Measurements from ENCODE around the gene EAPP. TPM values are rescaled to one million over a fixed set of nuclear protein-coding genes. Genes with fewer than 3 reads are reported as not detected.

EAPP gene
- total and polyA plus RNA-seq, 2 of the 4 experiments (the other 2 are of a cell fraction): 29.9 to 32.3 TPM

GRCh38 chr14:34569750-34570149, 30.2 kb upstream of the EAPP start:
- H2BK20ac ChIP-seq (ENCODE audit: low read depth, low read length): no peak overlapping the region
- H3K14ac ChIP-seq (replicated peaks; ENCODE audit: low read depth, low read length): no peak overlapping the region
- H4K5ac ChIP-seq (ENCODE audit: low read depth, low read length): no peak overlapping the region
- DNase-seq: peak; percentile 56
- H3K4me1 ChIP-seq (ENCODE audit: control insufficient read depth, insufficient read depth, low read length): no peaks in the 10 kb centered on the region
- in situ Hi-C loops (cut with MboI; ENCODE audit: low sequenced_read_pairs): no loop called here
- TF ChIP-seq RAD21 (IDR thresholded peaks at IDR 0.05; ENCODE audit: low read length): no peak
- no peak for TF ChIP-seq MXI1 (IDR thresholded peaks at IDR 0.05; ENCODE audit: borderline replicate concordance, low read depth, low read length)
- TF ChIP-seq RFX5 (IDR thresholded peaks at IDR 0.05; ENCODE audit: low read depth, low read length): no peak
- no peak for TF ChIP-seq FOS (IDR thresholded peaks at IDR 0.05; ENCODE audit: low read depth, low read length)
- no peak for TF ChIP-seq MAZ (IDR thresholded peaks at IDR 0.05; ENCODE audit: borderline replicate concordance, low read depth, low read length)
- WGBS, 2 experiments (ENCODE audit: extremely low coverage in 2 of 2, insufficient read length in 1 of 2): no CpG with 5 or more reads among the region's 4 CpGs
- no peak overlapping the region for H3K4me3 ChIP-seq (ENCODE audit: insufficient read depth, low read depth, low read length)
- peaks cover 5 to 14% of the 10 kb centered on the region in 2 experiments; a peak in 3 of 4 replicates for H3K79me1 ChIP-seq (ENCODE audit: low read depth in 1 of 2, low read length in 2 of 2)
- POLR2A ChIA-PET (ENCODE audit: unreplicated experiment): no interaction called here
- H3K27ac ChIP-seq (ENCODE audit: insufficient read depth, low read length): no peak overlapping the region
- no peaks in the 10 kb centered on the region; the same call in 1 of the 2 replicates for H4K20me1 ChIP-seq (ENCODE audit: insufficient read depth, low read length)
- no peak overlapping the region for H2BK5ac ChIP-seq (ENCODE audit: low read depth, low read length, poor library complexity, severe bottlenecking)
- dilution Hi-C loops (cut with HindIII; ENCODE audit: low sequenced_read_pairs, unreplicated experiment): no loop called here
- no peak overlapping the region for H3K23ac ChIP-seq (ENCODE audit: low read depth, low read length)
- H3K18ac ChIP-seq (ENCODE audit: low read depth, low read length): no peak overlapping the region
- no peak overlapping the region for H2AK9ac ChIP-seq (replicated peaks; ENCODE audit: low read depth, low read length, poor library complexity)
- H4K8ac ChIP-seq (ENCODE audit: low read depth in 2 of 2, low read length in 2 of 2): no peak overlapping the region
- H3K9ac ChIP-seq (ENCODE audit: low read depth, low read length): no peak overlapping the region
- BruUV-seq (replicated peaks): no TSS peak
- no peak overlapping the region for H3K4ac ChIP-seq (ENCODE audit: low read depth, low read length)
- CTCF ChIA-PET: no interaction called here
- ATAC-seq (ENCODE audit: low read depth): peak; percentile 29; the same call in 1 of the 2 replicates
- H3K4me2 ChIP-seq (ENCODE audit: low read depth, low read length): no peak overlapping the region
- no peaks in the 10 kb centered on the region for H3K27me3 ChIP-seq (ENCODE audit: control insufficient read depth, insufficient read depth, low read length)
- no peaks in the 10 kb centered on the region for H3K9me1 ChIP-seq (ENCODE audit: insufficient read depth, low read length)
- no peak overlapping the region for H2BK15ac ChIP-seq (ENCODE audit: low read depth, low read length)
- H2AK5ac ChIP-seq (ENCODE audit: low read depth, low read length): no peak overlapping the region
- H4K91ac ChIP-seq (ENCODE audit: insufficient read depth, low read depth, low read length): no peak overlapping the region
- H2AFZ ChIP-seq (replicated peaks; ENCODE audit: low read length, poor library complexity): no peak overlapping the region
- H3K9me3 ChIP-seq (ENCODE audit: control insufficient read depth, insufficient read depth, low read length): no peaks in the 10 kb centered on the region
- intact Hi-C loops (cut with micrococcal nuclease): no loop called here
- peaks cover 63% of the 10 kb centered on the region for H3K36me3 ChIP-seq (ENCODE audit: control insufficient read depth, insufficient read depth, low read length)
- H2BK120ac ChIP-seq (ENCODE audit: low read depth, low read length): no peak overlapping the region
- H3K56ac ChIP-seq (ENCODE audit: extremely low read depth, insufficient read depth, low read length): no peak overlapping the region

Measured in IMR-90 (cell line).